WERI-Rb-1 (cell line): Measurements from ENCODE around the gene VPS51.
A peak's percentile ranks its signal among the peaks of the same experiment; 100 is the strongest.

Source experiments
- DNase-seq: peaks from one replicate; pipeline ENCODE4 v3.0.0-alpha.2; 2020
- H3K27ac ChIP-seq: fragments of 250-450 bp; sonication (Bioruptor Pico); 2 replicates; pipeline ENCODE4 v1.5.1; 2020; ENCODE audit warnings: mild to moderate bottlenecking, moderate library complexity
- H3K27me3 ChIP-seq: fragments of 250-450 bp; sonication (Bioruptor Pico); 2 replicates; pipeline ENCODE4 v1.5.1; 2021; ENCODE audit warnings: mild to moderate bottlenecking, low read depth, moderate library complexity; ENCODE audit not compliant: insufficient read depth, severe bottlenecking
- H3K36me3 ChIP-seq: fragments of 250-450 bp; sonication (Bioruptor Pico); 2 replicates; pipeline ENCODE4 v1.5.1; 2020; ENCODE audit warnings: mild to moderate bottlenecking, moderate library complexity
- H3K4me3 ChIP-seq: 2 replicates; pipeline ENCODE4 v1.5.1; 2011; ENCODE audit warnings: low read depth, mild to moderate bottlenecking, control low read depth, low read length
- H3K9me3 ChIP-seq: fragments of 250-450 bp; sonication (Bioruptor Pico); 2 replicates; pipeline ENCODE4 v1.5.1; 2021; ENCODE audit warnings: mild to moderate bottlenecking, moderate library complexity; ENCODE audit not compliant: severe bottlenecking
- CTCF ChIP-seq: IDR thresholded peaks from 2 replicates; pipeline ENCODE4 v1.5.1; 2011; ENCODE audit warnings: low read depth, mild to moderate bottlenecking, control low read depth, inconsistent platforms, low read length

VPS51 gene

GRCh38 chr11:65078151-65078550 is 17.9 kb upstream of the VPS51 start:
- H3K36me3 ChIP-seq: peaks cover 51% of the 10 kb centered on the region
- peak overlapping the region; percentile 59 for H3K27ac ChIP-seq
- DNase-seq: peak; percentile 81
- no peaks in the 10 kb centered on the region for H3K9me3 ChIP-seq
- TF ChIP-seq CTCF: peak; percentile 90
- H3K27me3 ChIP-seq: no peaks in the 10 kb centered on the region
- peak overlapping the region; percentile 12; the same call in 1 of the 2 replicates for H3K4me3 ChIP-seq

GRCh38 chr11:65078786-65079342 is 17.1 kb upstream of the VPS51 start:
- peak overlapping the region; percentile 59 for H3K27ac ChIP-seq
- no peaks in the 10 kb centered on the region for H3K27me3 ChIP-seq
- no peak overlapping the region for H3K4me3 ChIP-seq
- peaks cover 57% of the 10 kb centered on the region for H3K36me3 ChIP-seq
- H3K9me3 ChIP-seq: no peaks in the 10 kb centered on the region
- no peak for DNase-seq
- no peak for TF ChIP-seq CTCF

- Histone ChIP-seq H3K4me3 (peak overlapping the region; percentile 90), H3K27ac (peak overlapping the region; percentile 97), H3K27me3 (no peaks in the 10 kb centered on the region), H3K36me3 (peaks cover 58% of the 10 kb centered on the region), H3K9me3 (no peaks in the 10 kb centered on the region)
- TF ChIP-seq CTCF: no peak
- no peak for DNase-seq
Measured at GRCh38 chr11:65083134-65083833, 12.7 kb upstream of the VPS51 start.

GRCh38 chr11:65083834-65084597 is 12.0 kb upstream of the VPS51 start, which contains the start of the genes CDCA5 and ZFPL1:
TSS of gene CDCA5 (minus strand) at chr11:65084040. CDS start at chr11:65083978, 62 bp downstream.
TSS of gene ZFPL1 (plus strand) at chr11:65084222. CDS start at chr11:65084699, 477 bp downstream.
- H3K36me3 ChIP-seq: peaks cover 51% of the 10 kb centered on the region
- peak; percentile 95 for DNase-seq
- H3K27ac ChIP-seq: peak within 1 kb of the TSS; percentile 97
- H3K27me3 ChIP-seq: no peaks in the 10 kb centered on the region
- H3K9me3 ChIP-seq: no peaks in the 10 kb centered on the region
- TF ChIP-seq CTCF: no peak
- H3K4me3 ChIP-seq: peak within 1 kb of the TSS; percentile 90

- no peak for DNase-seq
- H3K27ac ChIP-seq: peak overlapping the region; percentile 97
- peak overlapping the region; percentile 90 for H3K4me3 ChIP-seq
- H3K27me3 ChIP-seq: no peaks in the 10 kb centered on the region
- TF ChIP-seq CTCF: no peak
- H3K9me3 ChIP-seq: no peaks in the 10 kb centered on the region
- peaks cover 45% of the 10 kb centered on the region for H3K36me3 ChIP-seq
Measured at GRCh38 chr11:65084598-65085375, 11.2 kb upstream of the VPS51 start.
